ENCODE data around the gene VPS11. TPM values are rescaled to one million over a fixed set of nuclear protein-coding genes. Genes with fewer than 3 reads are reported as not detected.

VPS11 gene
- total and polyA plus RNA-seq, 2 experiments from 2014 or later, result 11.5 to 13.4 TPM

DNA sequence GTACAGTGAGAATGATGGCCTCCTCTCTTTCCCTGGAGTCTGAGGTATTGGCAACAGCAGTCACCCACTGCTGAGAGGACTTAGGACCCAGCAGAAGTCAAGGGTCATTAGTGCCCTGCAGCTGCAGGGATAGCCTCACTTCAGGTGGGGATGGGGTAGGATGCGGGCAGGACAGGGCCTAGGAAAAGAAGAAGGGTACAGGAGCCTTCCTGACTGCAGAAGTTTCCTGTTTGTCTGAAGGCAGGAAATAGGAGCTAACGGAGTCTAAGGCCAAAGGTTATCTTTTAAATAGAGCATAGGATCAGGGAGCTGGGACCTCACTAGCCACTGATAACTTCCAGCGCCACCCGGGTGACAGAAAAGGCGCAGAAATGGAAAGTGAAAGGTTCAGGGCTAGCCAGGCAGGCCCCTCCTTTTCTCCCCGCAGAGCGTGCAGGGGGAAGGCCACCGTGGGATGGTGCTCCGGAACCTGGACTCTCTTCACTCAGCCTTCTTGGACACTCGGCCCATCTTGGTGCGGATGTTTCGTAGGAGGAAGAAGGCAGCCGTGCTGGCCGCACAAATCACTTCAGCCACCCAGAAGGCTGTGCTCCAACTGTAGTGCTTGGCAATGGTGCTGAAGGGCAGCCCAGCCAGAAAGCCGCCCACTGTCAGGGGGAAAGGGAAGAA is 43.1 kb upstream of the VPS11 start:
- H3K4me1 Mint-ChIP-seq, result peaks cover 33% of the 10 kb centered on the region
- ATAC-seq (no peak), DNase-seq (ENCODE audit: low spot score) (no peak)
- H3K36me3 Mint-ChIP-seq (ENCODE audit: low read depth), result peaks cover 78% of the 10 kb centered on the region
- H3K27ac Mint-ChIP-seq, result peak overlapping the region; percentile 60; the same call in 1 of the 2 replicates
- peaks cover 15% of the 10 kb centered on the region for H4K20me1 ChIP-seq (replicated peaks; ENCODE audit: insufficient read depth)
- TF ChIP-seq CREB1 (CRISPR knock-in tag; IDR thresholded peaks at IDR 0.05; ENCODE audit: low read depth) (no peak), ZNF331 (CRISPR knock-in tag; IDR thresholded peaks at IDR 0.05; ENCODE audit: low read depth) (no peak), CTCF (conservative IDR thresholded peaks at IDR 0.05; ENCODE audit: low read depth in 2 of 2) (no peak), EZH2phosphoT487 (IDR thresholded peaks at IDR 0.05; ENCODE audit: unreplicated experiment) (no peak)
- H3F3A ChIP-seq (replicated peaks; ENCODE audit: low read depth), result peaks cover 33% of the 10 kb centered on the region
- peaks cover 24% of the 10 kb centered on the region for H3K27me3 Mint-ChIP-seq (ENCODE audit: insufficient read depth, low read depth, poor library complexity)
- H2AFZ ChIP-seq, result no peak overlapping the region
- peaks cover 18% of the 10 kb centered on the region for H3K4me1 ChIP-seq (ENCODE audit: insufficient read depth)
- H3K9me3 Mint-ChIP-seq, result no peaks in the 10 kb centered on the region; the same call in 2 of the 3 replicates
- no peaks in the 10 kb centered on the region for H3K27me3 ChIP-seq (ENCODE audit: insufficient read depth)
- no peak overlapping the region for H3K27ac ChIP-seq (ENCODE audit: low read depth)
- no peak overlapping the region for H3K4me3 Mint-ChIP-seq
- no peak overlapping the region for H3K4me3 ChIP-seq
- peaks cover 34% of the 10 kb centered on the region for H3K36me3 ChIP-seq (ENCODE audit: insufficient read depth)
- no peaks in the 10 kb centered on the region for H3K9me2 ChIP-seq (ENCODE audit: insufficient read depth)
- peaks cover 33% of the 10 kb centered on the region for H3K79me2 ChIP-seq (replicated peaks; ENCODE audit: insufficient read depth)
- H3K4me2 ChIP-seq, result no peak overlapping the region

DNA sequence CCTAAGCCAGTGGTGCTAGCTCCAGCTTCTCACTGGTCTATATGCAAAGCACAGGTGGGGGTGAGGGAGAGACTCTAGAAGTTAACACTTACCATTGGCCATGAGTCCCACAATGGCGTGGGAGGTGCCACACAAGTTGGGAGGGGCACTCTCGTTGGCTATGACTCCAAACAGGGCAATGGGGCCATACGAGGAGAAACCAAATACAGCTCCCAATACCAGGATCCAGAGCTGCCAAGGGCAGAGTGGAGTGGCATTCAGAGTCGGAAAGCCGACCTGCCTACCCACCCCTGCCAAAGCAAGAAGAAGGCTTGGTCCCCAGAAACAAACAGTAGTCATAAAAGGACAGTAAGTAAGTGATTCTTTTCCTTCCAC is 42.5 kb upstream of the VPS11 start:
- Mint-ChIP-seq H3K27me3 (ENCODE audit: insufficient read depth, low read depth, poor library complexity) (peaks cover 24% of the 10 kb centered on the region), H3K9me3 (no peaks in the 10 kb centered on the region; the same call in 2 of the 3 replicates), H3K27ac (no peak overlapping the region), H3K4me3 (no peak overlapping the region), H3K36me3 (ENCODE audit: low read depth) (peaks cover 73% of the 10 kb centered on the region), H3K4me1 (peaks cover 32% of the 10 kb centered on the region)
- Histone ChIP-seq H3K9me2 (ENCODE audit: insufficient read depth) (no peaks in the 10 kb centered on the region), H3K36me3 (ENCODE audit: insufficient read depth) (peaks cover 34% of the 10 kb centered on the region), H3K4me3 (no peak overlapping the region), H4K20me1 (replicated peaks; ENCODE audit: insufficient read depth) (peaks cover 15% of the 10 kb centered on the region), H3K4me2 (no peak overlapping the region), H3K27ac (ENCODE audit: low read depth) (0 out of 2 replicates have a peak overlapping the region, but pooled peaks have one; percentile 59), H3K79me2 (replicated peaks; ENCODE audit: insufficient read depth) (peaks cover 28% of the 10 kb centered on the region), H3F3A (replicated peaks; ENCODE audit: low read depth) (peaks cover 35% of the 10 kb centered on the region), H3K27me3 (ENCODE audit: insufficient read depth) (no peaks in the 10 kb centered on the region), H3K4me1 (ENCODE audit: insufficient read depth) (peaks cover 16% of the 10 kb centered on the region), H2AFZ (no peak overlapping the region)
- DNase-seq (ENCODE audit: low spot score) (no peak), ATAC-seq (peak; percentile 9; the same call in 2 of the 3 replicates)
- TF ChIP-seq JUNB (IDR thresholded peaks at IDR 0.05; ENCODE audit: unreplicated experiment) (no peak), CTCF (conservative IDR thresholded peaks at IDR 0.05; ENCODE audit: low read depth in 2 of 2) (no peak), NANOG (IDR thresholded peaks at IDR 0.05; ENCODE audit: borderline replicate concordance) (no peak), ZNF114 (CRISPR knock-in tag; IDR thresholded peaks at IDR 0.05) (no peak), CREB1 (CRISPR knock-in tag; IDR thresholded peaks at IDR 0.05; ENCODE audit: low read depth) (no peak), ETS1 (IDR thresholded peaks at IDR 0.05) (no peak), STAT1 (IDR thresholded peaks at IDR 0.05; ENCODE audit: unreplicated experiment) (no peak), EZH2 (IDR thresholded peaks at IDR 0.05; ENCODE audit: low read depth, unreplicated experiment) (no peak)
- TF ChIP-seq, protein P1, sequence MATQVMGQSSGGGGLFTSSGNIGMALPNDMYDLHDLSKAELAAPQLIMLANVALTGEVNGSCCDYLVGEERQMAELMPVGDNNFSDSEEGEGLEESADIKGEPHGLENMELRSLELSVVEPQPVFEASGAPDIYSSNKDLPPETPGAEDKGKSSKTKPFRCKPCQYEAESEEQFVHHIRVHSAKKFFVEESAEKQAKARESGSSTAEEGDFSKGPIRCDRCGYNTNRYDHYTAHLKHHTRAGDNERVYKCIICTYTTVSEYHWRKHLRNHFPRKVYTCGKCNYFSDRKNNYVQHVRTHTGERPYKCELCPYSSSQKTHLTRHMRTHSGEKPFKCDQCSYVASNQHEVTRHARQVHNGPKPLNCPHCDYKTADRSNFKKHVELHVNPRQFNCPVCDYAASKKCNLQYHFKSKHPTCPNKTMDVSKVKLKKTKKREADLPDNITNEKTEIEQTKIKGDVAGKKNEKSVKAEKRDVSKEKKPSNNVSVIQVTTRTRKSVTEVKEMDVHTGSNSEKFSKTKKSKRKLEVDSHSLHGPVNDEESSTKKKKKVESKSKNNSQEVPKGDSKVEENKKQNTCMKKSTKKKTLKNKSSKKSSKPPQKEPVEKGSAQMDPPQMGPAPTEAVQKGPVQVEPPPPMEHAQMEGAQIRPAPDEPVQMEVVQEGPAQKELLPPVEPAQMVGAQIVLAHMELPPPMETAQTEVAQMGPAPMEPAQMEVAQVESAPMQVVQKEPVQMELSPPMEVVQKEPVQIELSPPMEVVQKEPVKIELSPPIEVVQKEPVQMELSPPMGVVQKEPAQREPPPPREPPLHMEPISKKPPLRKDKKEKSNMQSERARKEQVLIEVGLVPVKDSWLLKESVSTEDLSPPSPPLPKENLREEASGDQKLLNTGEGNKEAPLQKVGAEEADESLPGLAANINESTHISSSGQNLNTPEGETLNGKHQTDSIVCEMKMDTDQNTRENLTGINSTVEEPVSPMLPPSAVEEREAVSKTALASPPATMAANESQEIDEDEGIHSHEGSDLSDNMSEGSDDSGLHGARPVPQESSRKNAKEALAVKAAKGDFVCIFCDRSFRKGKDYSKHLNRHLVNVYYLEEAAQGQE (IDR thresholded peaks at IDR 0.05; ENCODE audit: unreplicated experiment), result no peak

Data from GM23338 (cell line).